HEK293 (cell line): ENCODE measurements around the gene MLN.
A peak's percentile ranks its signal among the peaks of the same experiment; 100 is the strongest.

Experiments used
- CTCF ChIA-PET: fragments of 350-600 bp; formaldehyde crosslinking; extraction: SDS; loops from one replicate; lab custom pipeline; 2021; ENCODE audit warnings: antibody characterized with exemption; lab: Yijun Ruan, JAX
- POLR2A ChIA-PET: fragments of 300-600 bp; formaldehyde crosslinking; extraction: SDS; loops from one replicate; lab custom pipeline; 2020; ENCODE audit warnings: antibody characterized with exemption, inconsistent platforms; lab: Yijun Ruan, JAX
- H3K27ac ChIP-seq: fragments of 200-500 bp; sonication (Bioruptor generic); 2 replicates; pipeline ENCODE4 v1.5.1; 2014; ENCODE audit warnings: low read depth, low read length, control low read depth, inconsistent platforms; ENCODE audit errors: extremely low read depth
- H3K36me3 ChIP-seq, 2 experiments: fragments of 200-500 bp in 1 of 2; sonication (Bioruptor generic) in 1 of 2; 1 replicate in 1 of 2; 2 replicates in 1 of 2; pipeline ENCODE4 v1.5.1; 2014 to 2017; ENCODE audit warnings: inconsistent platforms in 2 of 2, low read length in 2 of 2; ENCODE audit not compliant: control insufficient read depth in 2 of 2, insufficient read depth in 1 of 2
- H3K4me1 ChIP-seq: fragments of 200-500 bp; sonication (Bioruptor generic); 2 replicates; pipeline ENCODE4 v1.5.1; 2014; ENCODE audit warnings: mild to moderate bottlenecking, low read length, inconsistent platforms; ENCODE audit not compliant: control insufficient read depth, insufficient read depth
- H3K4me3 ChIP-seq: 2 replicates; pipeline ENCODE4 v1.5.1; 2011; ENCODE audit warnings: low read depth, mild to moderate bottlenecking, control low read depth, low read length, moderate library complexity
- H3K9me3 ChIP-seq: fragments of 200-500 bp; sonication (Bioruptor generic); 2 replicates; pipeline ENCODE4 v1.5.1; 2014; ENCODE audit warnings: low read depth, low read length, inconsistent platforms; ENCODE audit not compliant: control insufficient read depth, insufficient read depth
- FEZF1 ChIP-seq: fragments of 450-650 bp; formaldehyde crosslinking; IDR thresholded peaks from 2 replicates; pipeline ENCODE4 v1.5.1; 2016; ENCODE audit warnings: missing biosample characterization, missing genetic modification characterization
- GLIS1 ChIP-seq: fragments of 450-650 bp; formaldehyde crosslinking; IDR thresholded peaks from 2 replicates; pipeline ENCODE4 v1.5.1; 2016; ENCODE audit warnings: missing biosample characterization, missing genetic modification characterization
- KLF1 ChIP-seq: fragments of 450-650 bp; formaldehyde crosslinking; IDR thresholded peaks from 2 replicates; pipeline ENCODE4 v1.5.1; 2016; ENCODE audit warnings: missing biosample characterization, missing genetic modification characterization
- MYNN ChIP-seq: fragments of 450-650 bp; formaldehyde crosslinking; IDR thresholded peaks from 2 replicates; pipeline ENCODE4 v1.5.1; 2016; ENCODE audit warnings: missing biosample characterization, missing genetic modification characterization, borderline replicate concordance
- PATZ1 ChIP-seq: fragments of 450-650 bp; formaldehyde crosslinking; IDR thresholded peaks from 2 replicates; pipeline ENCODE4 v1.5.1; 2016; ENCODE audit warnings: missing biosample characterization, missing genetic modification characterization
- SP7 ChIP-seq: fragments of 450-650 bp; formaldehyde crosslinking; IDR thresholded peaks from 2 replicates; pipeline ENCODE4 v1.5.1; 2016; ENCODE audit warnings: missing biosample characterization, missing genetic modification characterization
- TCF7L2 ChIP-seq: IDR thresholded peaks from 2 replicates; pipeline ENCODE4 v1.6.1; 2011; ENCODE audit warnings: low read depth, mild to moderate bottlenecking, inconsistent platforms, low read length, moderate library complexity, borderline replicate concordance
- WT1 ChIP-seq: fragments of 450-650 bp; formaldehyde crosslinking; IDR thresholded peaks from 2 replicates; pipeline ENCODE4 v1.5.1; 2016; ENCODE audit warnings: missing biosample characterization, missing genetic modification characterization
- ZBTB1 ChIP-seq: fragments of 450-650 bp; formaldehyde crosslinking; IDR thresholded peaks from 2 replicates; pipeline ENCODE4 v1.5.1; 2016; ENCODE audit warnings: missing biosample characterization, missing genetic modification characterization
- ZBTB8A ChIP-seq: fragments of 450-650 bp; formaldehyde crosslinking; IDR thresholded peaks from 2 replicates; pipeline ENCODE4 v1.5.1; 2016; ENCODE audit warnings: missing biosample characterization, missing genetic modification characterization
- ZFP3 ChIP-seq: fragments of 450-650 bp; formaldehyde crosslinking; IDR thresholded peaks from 2 replicates; pipeline ENCODE4 v1.5.1; 2016; ENCODE audit warnings: low read depth, missing biosample characterization, missing genetic modification characterization
- ZIC2 ChIP-seq: fragments of 450-650 bp; formaldehyde crosslinking; IDR thresholded peaks from 2 replicates; pipeline ENCODE4 v1.5.1; 2016; ENCODE audit warnings: missing biosample characterization, missing genetic modification characterization
- ZNF10 ChIP-seq: fragments of 450-650 bp; formaldehyde crosslinking; IDR thresholded peaks from 2 replicates; pipeline ENCODE4 v1.5.1; 2017; ENCODE audit warnings: missing biosample characterization, missing genetic modification characterization
- ZNF341 ChIP-seq: fragments of 450-650 bp; formaldehyde crosslinking; IDR thresholded peaks from 2 replicates; pipeline ENCODE4; 2016; ENCODE audit warnings: low read depth, missing biosample characterization, missing genetic modification characterization
- ZNF416 ChIP-seq: fragments of 450-650 bp; formaldehyde crosslinking; IDR thresholded peaks from 2 replicates; pipeline ENCODE4 v1.5.1; 2016; ENCODE audit warnings: missing biosample characterization, missing genetic modification characterization
- ZNF600 ChIP-seq: fragments of 450-650 bp; formaldehyde crosslinking; IDR thresholded peaks from 2 replicates; pipeline ENCODE4 v1.5.1; 2016; ENCODE audit warnings: missing biosample characterization, missing genetic modification characterization
- ZNF621 ChIP-seq: fragments of 450-650 bp; formaldehyde crosslinking; IDR thresholded peaks from 2 replicates; pipeline ENCODE4 v1.5.1; 2017; ENCODE audit warnings: missing biosample characterization, missing genetic modification characterization
- ZNF623 ChIP-seq: fragments of 450-650 bp; formaldehyde crosslinking; IDR thresholded peaks from 2 replicates; pipeline ENCODE4 v1.5.1; 2016; ENCODE audit warnings: missing biosample characterization, missing genetic modification characterization
- ZNF692 ChIP-seq: fragments of 450-650 bp; formaldehyde crosslinking; IDR thresholded peaks from 2 replicates; pipeline ENCODE4 v1.5.1; 2016; ENCODE audit warnings: missing biosample characterization, missing genetic modification characterization
- ZNF707 ChIP-seq: fragments of 450-650 bp; formaldehyde crosslinking; IDR thresholded peaks from 2 replicates; pipeline ENCODE4 v1.5.1; 2016; ENCODE audit warnings: missing biosample characterization, missing genetic modification characterization
- ZNF785 ChIP-seq: fragments of 450-650 bp; formaldehyde crosslinking; IDR thresholded peaks from 2 replicates; pipeline ENCODE4 v1.5.1; 2016; ENCODE audit warnings: missing biosample characterization, missing genetic modification characterization
- ZNF792 ChIP-seq: fragments of 450-650 bp; formaldehyde crosslinking; IDR thresholded peaks from 2 replicates; pipeline ENCODE4 v1.5.1; 2016; ENCODE audit warnings: missing biosample characterization, missing genetic modification characterization
- TF ChIP-seq, protein P1 (sequence below): fragments of 450-650 bp; IDR thresholded peaks from 2 replicates; pipeline ENCODE4 v1.5.1; 2018; ENCODE audit warnings: missing biosample characterization, mild to moderate bottlenecking, missing genetic modification characterization
- TF ChIP-seq, protein P2 (sequence below): fragments of 450-650 bp; formaldehyde crosslinking; IDR thresholded peaks from 2 replicates; pipeline ENCODE4 v1.5.1; 2016; ENCODE audit warnings: missing biosample characterization, missing genetic modification characterization

Gene MLN

DNA sequence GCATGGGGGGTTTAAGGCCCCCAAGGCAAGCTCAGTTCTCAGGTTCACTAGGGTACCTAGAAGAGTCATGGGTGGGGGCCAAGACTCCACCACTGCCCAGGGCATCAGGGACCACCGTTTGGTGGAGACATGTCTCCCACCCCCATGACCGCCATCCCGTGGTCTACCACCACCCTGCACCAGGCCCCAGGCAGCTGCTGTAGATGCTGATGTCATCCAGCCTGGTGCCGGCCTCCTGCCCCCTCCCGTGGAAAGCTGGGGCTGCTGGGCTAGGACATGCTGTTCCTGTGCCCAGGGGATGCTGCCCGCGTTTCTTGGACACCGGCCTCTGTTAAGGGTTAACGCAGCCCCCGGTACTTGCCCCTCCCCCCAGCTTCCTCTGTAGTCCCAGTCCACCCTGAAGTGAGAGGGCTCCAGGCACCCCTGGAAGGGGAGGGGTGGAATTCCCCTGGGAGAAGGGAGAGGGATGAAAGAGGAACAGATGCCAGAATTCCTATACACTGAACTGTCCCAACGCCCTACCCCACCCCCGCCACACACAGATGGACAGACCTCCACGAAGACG, 57.7 kb downstream of the MLN start (continued):
- no peak; the same call in 1 of the 2 replicates for TF ChIP-seq ZNF692 (tag by site-specific recombination)

- ChIA-PET POLR2A (interaction anchor here (1.2 kb wide), 1 partner anchor 26 kb away, joined by 3 read pairs; no protein-coding TSS in a partner anchor), CTCF (interaction anchor here (0.6 to 6.7 kb wide), 20 partner anchors 8 to 410 kb away, joined by 3 to 193 read pairs (median 8); partner anchors contain the start of genes LEMD2 and UQCC2)
- Histone ChIP-seq H3K4me3 (no peak overlapping the region), H3K36me3 (no peaks in the 10 kb centered on the region), H3K9me3 (no peaks in the 10 kb centered on the region), H3K27ac (peak overlapping the region; percentile 67; the same call in 1 of the 2 replicates), H3K4me1 (peaks cover 21% of the 10 kb centered on the region)
- no peak for TF ChIP-seq ZFP3 (tag by site-specific recombination)
- 0 out of 2 replicates have a peak, but pooled peaks have one; percentile 21 for TF ChIP-seq ZNF10
Observed at GRCh38 chr6:33745548-33745947, 58.3 kb downstream of the MLN start.

GRCh38 chr6:33744895-33745546, 58.8 kb downstream of the MLN start:
- peaks cover 21% of the 10 kb centered on the region for H3K4me1 ChIP-seq
- peak overlapping the region; percentile 67 for H3K27ac ChIP-seq
- no peak overlapping the region for H3K4me3 ChIP-seq
- CTCF ChIA-PET = interaction anchor here (0.5 to 6.7 kb wide), 43 partner anchors 9 to 421 kb away, joined by 3 to 193 read pairs (median 4); partner anchors contain the start of genes LEMD2 and UQCC2
- POLR2A ChIA-PET = interaction anchor here (0.6 to 0.7 kb wide), 3 partner anchors 33 to 389 kb away, joined by 3 to 4 read pairs (median 3); no protein-coding TSS in a partner anchor
- H3K9me3 ChIP-seq = no peaks in the 10 kb centered on the region
- H3K36me3 ChIP-seq = no peaks in the 10 kb centered on the region
- TF ChIP-seq ZNF10 (peak; percentile 64; the same call in 1 of the 2 replicates), GLIS1 (peak; percentile 82), KLF1 (tag by site-specific recombination) (peak; percentile 54), ZBTB8A (tag by site-specific recombination) (peak; percentile 65), ZNF707 (tag by site-specific recombination) (no peak), ZNF621 (tag by site-specific recombination) (no peak), ZNF416 (tag by site-specific recombination) (no peak), ZNF623 (no peak), SP7 (tag by site-specific recombination) (peak; percentile 87), FEZF1 (peak; percentile 99), ZNF785 (tag by site-specific recombination) (no peak), ZIC2 (tag by site-specific recombination) (peak; percentile 98), TCF7L2 (no peak), ZNF600 (tag by site-specific recombination) (peak; percentile 64), ZBTB1 (tag by site-specific recombination) (no peak), PATZ1 (peak; percentile 74), MYNN (tag by site-specific recombination) (no peak), ZNF792 (tag by site-specific recombination) (no peak), WT1 (tag by site-specific recombination) (peak; percentile 85), ZNF341 (peak; percentile 73)
- TF ChIP-seq, protein P1, sequence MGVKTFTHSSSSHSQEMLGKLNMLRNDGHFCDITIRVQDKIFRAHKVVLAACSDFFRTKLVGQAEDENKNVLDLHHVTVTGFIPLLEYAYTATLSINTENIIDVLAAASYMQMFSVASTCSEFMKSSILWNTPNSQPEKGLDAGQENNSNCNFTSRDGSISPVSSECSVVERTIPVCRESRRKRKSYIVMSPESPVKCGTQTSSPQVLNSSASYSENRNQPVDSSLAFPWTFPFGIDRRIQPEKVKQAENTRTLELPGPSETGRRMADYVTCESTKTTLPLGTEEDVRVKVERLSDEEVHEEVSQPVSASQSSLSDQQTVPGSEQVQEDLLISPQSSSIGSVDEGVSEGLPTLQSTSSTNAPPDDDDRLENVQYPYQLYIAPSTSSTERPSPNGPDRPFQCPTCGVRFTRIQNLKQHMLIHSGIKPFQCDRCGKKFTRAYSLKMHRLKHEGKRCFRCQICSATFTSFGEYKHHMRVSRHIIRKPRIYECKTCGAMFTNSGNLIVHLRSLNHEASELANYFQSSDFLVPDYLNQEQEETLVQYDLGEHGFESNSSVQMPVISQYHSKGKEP (tag by site-specific recombination) = peak; percentile 99
- TF ChIP-seq, protein P2, sequence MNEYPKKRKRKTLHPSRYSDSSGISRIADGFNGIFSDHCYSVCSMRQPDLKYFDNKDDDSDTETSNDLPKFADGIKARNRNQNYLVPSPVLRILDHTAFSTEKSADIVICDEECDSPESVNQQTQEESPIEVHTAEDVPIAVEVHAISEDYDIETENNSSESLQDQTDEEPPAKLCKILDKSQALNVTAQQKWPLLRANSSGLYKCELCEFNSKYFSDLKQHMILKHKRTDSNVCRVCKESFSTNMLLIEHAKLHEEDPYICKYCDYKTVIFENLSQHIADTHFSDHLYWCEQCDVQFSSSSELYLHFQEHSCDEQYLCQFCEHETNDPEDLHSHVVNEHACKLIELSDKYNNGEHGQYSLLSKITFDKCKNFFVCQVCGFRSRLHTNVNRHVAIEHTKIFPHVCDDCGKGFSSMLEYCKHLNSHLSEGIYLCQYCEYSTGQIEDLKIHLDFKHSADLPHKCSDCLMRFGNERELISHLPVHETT (tag by site-specific recombination) = no peak
